ENCODE data around the gene SYPL2. TPM values are rescaled to one million over a fixed set of nuclear protein-coding genes. Genes with fewer than 3 reads are reported as not detected.

SYPL2 gene
- total and polyA plus RNA-seq, 2 of the 8 experiments (the other 6 are each of a cell fraction or from before 2014, with no cell fraction given): 1.5 TPM

GRCh38 chr1:109438798-109439297 lies 27.5 kb upstream of the SYPL2 start:
- FAIRE-seq: no peak
- TF ChIP-seq SIN3A (conservative IDR thresholded peaks at IDR 0.05 in 1 of 2, IDR thresholded peaks at IDR 0.05 in 1 of 2; ENCODE audit: low read depth in 1 of 2, low read length in 2 of 2): no peak
- no peak for TF ChIP-seq TBP (IDR thresholded peaks at IDR 0.05; ENCODE audit: low read depth, low read length)
- no peak for TF ChIP-seq TCF12 (IDR thresholded peaks at IDR 0.05; ENCODE audit: low read depth, low read length)
- TF ChIP-seq HDAC6 (IDR thresholded peaks at IDR 0.05; ENCODE audit: low read depth, low read length): no peak
- TF ChIP-seq RBBP5 (IDR thresholded peaks at IDR 0.05; ENCODE audit: borderline replicate concordance, low read depth, low read length): no peak
- TF ChIP-seq CTBP2 (IDR thresholded peaks at IDR 0.05; ENCODE audit: borderline replicate concordance, insufficient read depth, insufficient read length, low read length): no peak
- TF ChIP-seq CTCF (IDR thresholded peaks at IDR 0.05; ENCODE audit: control extremely low read depth in 1 of 3, insufficient read depth in 1 of 3, low read depth in 1 of 3, low read length in 3 of 3): no peak
- no peak for TF ChIP-seq CBX8 (IDR thresholded peaks at IDR 0.05; ENCODE audit: borderline replicate concordance, low read depth, low read length)
- TF ChIP-seq GABPA (IDR thresholded peaks at IDR 0.05; ENCODE audit: borderline replicate concordance, insufficient read depth, low read length): no peak
- no peak for TF ChIP-seq EZH2 (IDR thresholded peaks at IDR 0.05; ENCODE audit: low read depth, low read length, severe bottlenecking)
- TF ChIP-seq POU5F1 (IDR thresholded peaks at IDR 0.05; ENCODE audit: low read depth, low read length): no peak

More at GRCh38 chr1:109438798-109439297, 27.5 kb upstream of the SYPL2 start:
- 77% methylated on average over 3 of the region's 3 CpGs; no CpG with 5 or more reads in 1 of the 2 experiments for WGBS, 2 experiments (ENCODE audit: extremely low coverage in 1 of 2, insufficient coverage in 1 of 2, insufficient read length in 1 of 2, insufficient replicate concordance in 2 of 2, low coverage in 1 of 2, low lambda C conversion rate in 2 of 2, missing lambda C conversion rate in 1 of 2)
- Histone ChIP-seq H3K4me2 (ENCODE audit: insufficient read depth in 1 of 2, low read depth in 2 of 2, low read length in 2 of 2) (no peak overlapping the region), H3K27me3 (replicated peaks in 1 of 4; ENCODE audit: control insufficient read depth in 3 of 4, extremely low read depth in 1 of 4, insufficient read depth in 3 of 4, low read length in 3 of 4) (no peaks in the 10 kb centered on the region), H3K4me3 (ENCODE audit: extremely low read depth in 1 of 4, insufficient read depth in 2 of 4, low read depth in 3 of 4, low read length in 4 of 4) (no peak overlapping the region), H2BK20ac (ENCODE audit: low read length) (no peak overlapping the region), H4K20me1 (replicated peaks in 1 of 2; ENCODE audit: control insufficient read depth in 1 of 2, insufficient read depth in 2 of 2, low read length in 2 of 2) (no peaks in the 10 kb centered on the region), H3K79me1 (ENCODE audit: low read depth, low read length) (no peaks in the 10 kb centered on the region), H2BK12ac (ENCODE audit: low read depth, low read length) (no peak overlapping the region), H3K4me1 (replicated peaks in 1 of 4; ENCODE audit: control insufficient read depth in 3 of 4, insufficient read depth in 4 of 4, low read length in 3 of 4) (no peaks in the 10 kb centered on the region), H3K23me2 (ENCODE audit: low read depth, low read length) (peaks cover 2% of the 10 kb centered on the region; the same call in 1 of the 2 replicates), H2BK5ac (ENCODE audit: low read depth, low read length) (no peak overlapping the region), H3K4ac (replicated peaks; ENCODE audit: insufficient read length, low read depth, low read length) (no peak overlapping the region), H2AK5ac (ENCODE audit: low read depth, low read length) (no peak overlapping the region), H3K14ac (ENCODE audit: insufficient read length) (no peak overlapping the region), H2AFZ (ENCODE audit: low read length) (no peak overlapping the region), H4K8ac (ENCODE audit: extremely low read depth, insufficient read depth, low read length) (no peak overlapping the region), H2BK15ac (ENCODE audit: low read length) (no peak overlapping the region), H3K9me3 (ENCODE audit: insufficient read depth in 2 of 2, low read depth in 1 of 2, low read length in 1 of 2) (peaks cover 0 to 7% of the 10 kb centered on the region in 2 experiments; a peak in 2 of 4 replicates), H3K23ac (ENCODE audit: insufficient read length) (no peak overlapping the region), H4K91ac (replicated peaks; ENCODE audit: insufficient read length, low read length) (no peak overlapping the region), H4K5ac (ENCODE audit: insufficient read length, low read depth, low read length) (no peak overlapping the region), H3K56ac (replicated peaks; ENCODE audit: insufficient read length, low read depth, low read length) (no peak overlapping the region), H3K79me2 (ENCODE audit: control insufficient read depth in 1 of 2, insufficient read depth in 2 of 2, low read length in 2 of 2) (no peaks in the 10 kb centered on the region), H2BK120ac (replicated peaks; ENCODE audit: low read depth, low read length) (no peak overlapping the region), H3K36me3 (ENCODE audit: control insufficient read depth in 2 of 4, insufficient read depth in 4 of 4, low read length in 3 of 4) (no peaks in the 10 kb centered on the region), H3K9ac (replicated peaks in 1 of 4; ENCODE audit: extremely low read depth in 1 of 4, low read depth in 3 of 4, low read length in 3 of 4) (no peak overlapping the region), H3K27ac (ENCODE audit: low read depth, low read length) (no peak overlapping the region), H3K18ac (ENCODE audit: extremely low read depth, low read length) (no peak overlapping the region)
- DNase-seq (ENCODE audit: low read depth in 1 of 2, low spot score in 2 of 2): no peak
- ChIA-PET POLR2A (ENCODE audit: partially characterized antibody) (no interaction called here), CTCF (ENCODE audit: partially characterized antibody) (interaction anchor here (0.6 to 1.8 kb wide), 2 partner anchors 51 to 94 kb away, joined by 3 to 4 read pairs; no protein-coding TSS in a partner anchor)
